ENCODE data around the gene EEF2. TPM values are rescaled to one million over a fixed set of nuclear protein-coding genes. Genes with fewer than 3 reads are reported as not detected.

Gene EEF2
- total and polyA plus RNA-seq, 2 donors (not counting 3 experiments of a cell fraction or from before 2014, with no cell fraction given), result 1,496 to 2,318 TPM

DNA sequence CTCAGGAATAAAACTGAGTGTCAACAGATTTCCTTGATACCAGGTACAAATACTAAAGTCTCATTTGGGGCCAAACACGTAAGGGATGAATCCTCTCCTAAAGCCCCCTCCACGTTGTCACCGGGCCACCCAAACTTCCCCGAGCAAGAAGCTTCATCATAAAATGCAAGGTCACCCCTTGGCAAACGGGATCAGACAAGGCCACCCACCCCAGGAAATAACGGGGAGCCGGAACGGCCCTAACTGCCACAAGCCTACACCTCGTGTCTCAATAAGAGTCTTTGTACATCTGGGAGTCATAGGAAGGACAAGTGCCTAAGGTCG is 717 bp downstream of the EEF2 start:
- CTCF ChIA-PET, result interaction anchor here (1.5 to 2.1 kb wide), 2 partner anchors 14 to 16 kb away, joined by 4 to 7 read pairs; partner anchors contain the start of gene DAPK3
- Histone ChIP-seq H3K27ac (ENCODE audit: insufficient read depth, low read depth, low read length) (peak overlapping the region; percentile 90), H3K4me3 (replicated peaks in 1 of 3; ENCODE audit: insufficient read depth in 1 of 3, low read depth in 1 of 3, low read length in 3 of 3) (peak overlapping the region; percentile 63 to 98 (median 97)), H3K9me3 (replicated peaks; ENCODE audit: control insufficient read depth, insufficient read depth, low read length) (no peaks in the 10 kb centered on the region), H3K9me1 (replicated peaks; ENCODE audit: control insufficient read depth, extremely low read depth, insufficient read depth, low read length) (no peaks in the 10 kb centered on the region), H3K36me3 (ENCODE audit: control insufficient read depth in 2 of 2, extremely low read depth in 1 of 2, insufficient read depth in 2 of 2, low read length in 2 of 2) (peaks cover 35 to 45% of the 10 kb centered on the region in 2 experiments), H2AFZ (ENCODE audit: low read depth, low read length) (no peak overlapping the region), H3K9ac (replicated peaks; ENCODE audit: extremely low read depth, insufficient read depth, low read length) (peak overlapping the region; percentile 99), H4K20me1 (replicated peaks; ENCODE audit: control insufficient read depth, extremely low read depth, insufficient read depth, low read length) (no peaks in the 10 kb centered on the region), H3K27me3 (ENCODE audit: control insufficient read depth in 2 of 2, insufficient read depth in 2 of 2, low read length in 2 of 2) (no peaks in the 10 kb centered on the region), H3K4me1 (ENCODE audit: control insufficient read depth, extremely low read depth, insufficient read depth, low read length) (peaks cover 31% of the 10 kb centered on the region), H3K79me2 (ENCODE audit: control insufficient read depth, insufficient read depth, low read length) (peaks cover 57% of the 10 kb centered on the region), H3K4me2 (ENCODE audit: insufficient read depth, low read length) (peak overlapping the region; percentile 65)
- no peak for DNase-seq (ENCODE audit: low read depth, low spot score)
- intact Hi-C loops (cut with micrococcal nuclease), result no loop called here
- no peak for FAIRE-seq
- dilution Hi-C loops (cut with MboI; ENCODE audit: extremely low pct_ligation_motif_present, low sequenced_read_pairs), result no loop called here
- POLR2A ChIA-PET, result interaction anchor here (5.3 kb wide), 1 partner anchor 15 kb away, joined by 82 read pairs; the partner anchor contains the start of gene DAPK3
- no TSS peak for BruUV-seq (replicated peaks)
- TF ChIP-seq FOS (IDR thresholded peaks at IDR 0.05; ENCODE audit: borderline replicate concordance, insufficient read depth, low read length) (no peak), MAX (IDR thresholded peaks at IDR 0.05; ENCODE audit: insufficient read depth, insufficient read length) (no peak), MYC (IDR thresholded peaks at IDR 0.05; ENCODE audit: low read depth, low read length) (no peak), POLR2AphosphoS5 (IDR thresholded peaks at IDR 0.05; ENCODE audit: insufficient read depth, low read depth, low read length) (no peak), GATA2 (IDR thresholded peaks at IDR 0.05; ENCODE audit: insufficient read depth, insufficient read length, low read depth, low read length) (no peak), JUN (IDR thresholded peaks at IDR 0.05; ENCODE audit: borderline replicate concordance, insufficient read depth, insufficient read length, low read depth) (no peak), CTCF (IDR thresholded peaks at IDR 0.05; ENCODE audit: extremely low read depth in 1 of 2, insufficient read depth in 1 of 2, low read depth in 1 of 2, low read length in 2 of 2) (no peak), EZH2 (IDR thresholded peaks at IDR 0.05; ENCODE audit: borderline replicate concordance, low read depth, low read length, severe bottlenecking) (no peak), POLR2A (IDR thresholded peaks at IDR 0.05; ENCODE audit: low read depth, low read length) (no peak)
